ENCODE data around the gene CHD9.

The CHD9 gene

GRCh38 chr16:53085931-53086421 is 31.2 kb downstream of the CHD9 start:
- no peak for TF ChIP-seq CTCF (IDR thresholded peaks at IDR 0.05; ENCODE audit: low read depth, low read length, missing control alignments)
- in situ Hi-C loops (cut with HindIII; ENCODE audit: low sequenced_read_pairs) = no loop called here
- H3K4me3 ChIP-seq (ENCODE audit: low read depth, low read length) = no peak overlapping the region
- no peak for DNase-seq (ENCODE audit: low read depth)

DNA sequence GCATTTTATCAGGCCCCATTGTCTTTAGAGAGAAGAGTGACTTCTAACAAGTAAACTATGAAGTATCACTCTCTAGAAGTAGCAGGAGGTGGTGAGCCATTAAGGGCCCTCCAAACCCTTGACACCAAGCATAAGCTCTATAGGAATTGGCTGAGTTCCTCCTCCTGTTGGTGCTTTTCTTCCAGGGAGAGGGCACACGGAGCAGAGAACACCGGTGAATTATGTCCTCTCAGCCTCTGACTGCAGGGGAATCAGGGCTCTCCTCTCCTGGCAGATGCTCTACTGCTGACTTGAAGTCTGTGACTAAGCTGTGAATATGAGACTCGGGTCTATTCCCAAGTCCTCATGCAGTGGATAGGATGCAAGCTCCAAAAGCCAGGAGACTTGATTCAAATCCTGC is 32.3 kb downstream of the CHD9 start:
- DNase-seq (ENCODE audit: low read depth) = no peak
- TF ChIP-seq CTCF (IDR thresholded peaks at IDR 0.05; ENCODE audit: low read depth, low read length, missing control alignments) = no peak
- no peak overlapping the region for H3K4me3 ChIP-seq (ENCODE audit: low read depth, low read length)
- in situ Hi-C loops (cut with HindIII; ENCODE audit: low sequenced_read_pairs) = no loop called here

DNA sequence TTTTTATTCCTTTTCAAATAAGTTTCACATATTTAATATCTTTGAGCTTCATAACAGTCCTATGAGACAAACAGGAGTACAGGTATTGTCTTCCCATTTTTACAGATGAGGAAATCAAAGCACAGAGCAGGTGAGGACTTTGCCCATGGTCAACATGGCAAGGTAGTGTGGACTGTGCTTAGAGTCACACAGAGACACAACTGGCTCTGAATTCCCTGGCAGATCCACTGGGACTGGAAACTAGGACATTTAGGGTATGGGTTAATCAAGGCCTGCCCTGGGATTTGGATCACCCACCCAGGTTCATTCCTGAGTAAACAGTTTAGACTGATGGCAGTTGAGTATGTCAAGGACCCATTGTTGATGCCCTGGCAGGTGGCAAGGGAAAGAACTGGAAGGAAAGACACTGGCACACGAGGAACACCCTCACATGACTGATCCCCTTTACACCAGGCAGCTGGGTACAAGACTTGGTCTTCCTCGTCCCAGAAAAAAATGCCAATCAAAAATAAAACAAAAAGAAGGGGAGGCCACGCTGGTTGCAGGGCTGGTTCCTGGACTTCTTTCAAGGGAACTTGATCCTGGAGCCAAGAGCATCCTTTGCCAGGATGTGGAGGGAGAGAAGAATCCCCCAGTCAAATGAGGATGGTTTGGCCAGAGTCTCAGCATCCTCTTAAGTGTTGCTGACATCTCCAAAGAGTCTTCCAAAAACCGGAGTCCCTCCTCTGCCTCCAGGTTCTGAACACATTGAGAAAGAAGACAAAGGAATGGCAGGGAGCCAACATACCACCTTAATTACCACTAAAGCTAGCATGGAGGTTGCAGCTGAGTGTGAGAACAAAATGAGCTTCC is 34.9 kb downstream of the CHD9 start:
- peak; percentile 55 for DNase-seq (ENCODE audit: low read depth)
- no peak for TF ChIP-seq CTCF (IDR thresholded peaks at IDR 0.05; ENCODE audit: low read depth, low read length, missing control alignments)
- in situ Hi-C loops (cut with HindIII; ENCODE audit: low sequenced_read_pairs) = no loop called here
- H3K4me3 ChIP-seq (ENCODE audit: low read depth, low read length) = no peak overlapping the region

DNA sequence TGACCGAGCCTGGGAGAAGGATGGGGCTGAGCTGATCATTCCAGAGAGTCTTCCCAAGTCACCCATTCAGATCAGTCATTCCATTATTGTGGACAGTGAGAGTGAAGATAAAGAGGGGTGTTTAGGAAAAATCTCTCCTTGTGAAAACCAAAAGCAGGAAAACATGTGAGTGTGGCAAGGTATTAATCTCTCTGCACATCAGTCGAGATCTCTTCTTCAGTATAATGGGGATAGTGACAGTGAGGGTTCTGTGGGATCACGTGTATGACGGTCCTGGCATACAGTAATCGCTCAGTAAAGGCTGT is 35.4 kb downstream of the CHD9 start:
- H3K4me3 ChIP-seq (ENCODE audit: low read depth, low read length) = peak overlapping the region; percentile 11
- no peak for DNase-seq (ENCODE audit: low read depth)
- no peak for TF ChIP-seq CTCF (IDR thresholded peaks at IDR 0.05; ENCODE audit: low read depth, low read length, missing control alignments)
- in situ Hi-C loops (cut with HindIII; ENCODE audit: low sequenced_read_pairs) = no loop called here

DNA sequence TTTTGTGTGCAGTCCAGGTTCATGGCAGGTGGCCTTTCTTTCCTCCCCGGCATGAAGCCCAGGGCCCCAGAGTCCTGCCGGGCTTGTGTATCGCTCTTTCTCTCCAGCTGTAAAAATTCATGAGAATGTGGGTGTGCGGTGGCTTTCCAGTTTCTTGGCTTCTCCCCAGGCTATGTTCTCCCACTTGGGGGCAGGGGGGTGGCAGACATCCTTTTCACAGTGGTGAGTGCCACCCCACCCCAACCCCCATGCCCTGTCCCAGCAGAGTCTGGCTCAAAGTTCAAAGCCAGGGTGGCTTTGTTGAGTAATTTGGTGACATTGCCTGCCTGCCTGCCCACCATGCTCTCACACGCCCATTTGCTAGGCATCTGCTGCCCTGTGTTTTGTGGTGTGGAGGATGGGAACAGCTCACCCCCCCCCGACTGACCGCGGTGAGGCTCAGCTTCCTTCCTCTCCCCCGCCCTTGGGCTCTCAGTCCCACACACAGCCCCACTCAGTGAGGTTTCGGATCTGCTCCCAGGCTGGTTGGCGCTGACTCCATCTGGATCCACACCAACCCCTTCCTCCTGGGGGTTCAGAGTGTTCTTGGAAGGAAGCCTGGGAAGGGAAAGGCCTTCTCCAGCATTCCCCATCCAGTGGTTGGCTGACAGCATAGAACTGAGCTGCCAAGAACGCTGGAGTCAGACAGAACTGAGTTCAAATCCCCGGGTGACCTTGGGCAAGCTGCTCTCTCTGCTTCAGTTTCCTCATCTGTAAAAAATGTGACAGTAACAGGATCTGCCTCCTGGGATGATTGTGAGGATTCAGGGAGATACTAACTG is 36.0 kb downstream of the CHD9 start:
- in situ Hi-C loops (cut with HindIII; ENCODE audit: low sequenced_read_pairs) = no loop called here
- peak; percentile 99 for DNase-seq (ENCODE audit: low read depth)
- H3K4me3 ChIP-seq (ENCODE audit: low read depth, low read length) = peak overlapping the region; percentile 16
- no peak for TF ChIP-seq CTCF (IDR thresholded peaks at IDR 0.05; ENCODE audit: low read depth, low read length, missing control alignments)

DNA sequence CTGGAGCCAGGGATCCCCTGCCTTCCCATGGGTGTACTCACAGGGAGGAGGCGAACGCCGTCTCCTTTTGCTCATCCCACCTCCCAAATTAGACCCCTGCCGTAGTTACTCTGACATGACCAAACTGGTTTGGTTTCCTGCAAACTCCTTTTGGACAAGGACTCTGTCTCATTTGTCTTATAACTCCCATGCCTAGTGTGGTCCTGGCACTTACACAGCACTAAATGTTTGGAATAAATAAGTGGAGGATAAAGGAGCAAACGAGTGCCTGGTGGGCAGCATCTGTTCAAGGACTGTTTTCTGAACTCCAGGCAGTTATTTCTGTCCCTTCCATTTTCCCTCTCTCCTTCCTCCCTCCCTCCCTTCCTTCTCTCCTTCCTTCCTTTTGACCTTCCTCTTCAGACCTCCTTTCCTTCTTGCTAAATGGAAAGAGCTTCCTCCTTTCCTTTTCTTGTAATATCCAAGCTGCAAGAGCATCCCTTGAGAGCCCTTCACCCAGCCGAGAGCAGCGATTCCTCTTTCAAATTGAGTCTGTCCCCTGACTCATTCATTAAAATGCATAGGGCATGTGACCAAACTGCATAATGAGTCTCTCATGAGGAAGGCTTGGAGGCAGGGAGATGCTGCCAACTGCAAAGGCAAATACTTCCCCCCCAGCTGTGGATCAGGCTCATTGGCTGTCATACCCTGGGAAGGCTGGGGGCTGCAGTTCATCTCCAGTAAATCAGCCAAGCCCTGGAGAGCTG is 36.8 kb downstream of the CHD9 start:
- in situ Hi-C loops (cut with HindIII; ENCODE audit: low sequenced_read_pairs) = no loop called here
- TF ChIP-seq CTCF (IDR thresholded peaks at IDR 0.05; ENCODE audit: low read depth, low read length, missing control alignments) = no peak
- H3K4me3 ChIP-seq (ENCODE audit: low read depth, low read length) = peak overlapping the region; percentile 16
- DNase-seq (ENCODE audit: low read depth) = peak; percentile 97
